CD8-positive, alpha-beta memory T cell (primary cell): ENCODE measurements around the gene HIF3A. TPM values are rescaled to one million over a fixed set of nuclear protein-coding genes. Genes with fewer than 3 reads are reported as not detected.
"Not testable (repeated sequence)": the region's sequence is repeated elsewhere in the genome, so short reads cannot be mapped to it uniquely, and the experiment has no call there.

Experiments
- CTCF ChIA-PET: fragments of 350-600 bp; sonication (Branson Sonifier 250); formaldehyde crosslinking; loops from one replicate; lab custom pipeline; 2021; ENCODE audit warnings: antibody characterized with exemption; lab: Charles Lee
- POLR2A ChIA-PET: fragments of 350-600 bp; sonication (Branson Sonifier 250); formaldehyde crosslinking; loops from one replicate; lab custom pipeline; 2021; ENCODE audit warnings: antibody characterized with exemption; lab: Charles Lee
- DNase-seq, 5 donors: peaks; one replicate each; pipeline versions ENCODE4 v3.0.0 to v3.0.0-alpha.2; 2020 to 2022; ENCODE audit warnings: mixed read lengths in 1 of 5
- H3K27ac ChIP-seq: one replicate; pipeline ENCODE4 v1.7.0; 2013; ENCODE audit warnings: low read depth, mild to moderate bottlenecking, low read length, moderate library complexity
- H3K27me3 ChIP-seq: 2 replicates; pipeline ENCODE4 v1.7.0; 2013; ENCODE audit warnings: low read length, mild to moderate bottlenecking; ENCODE audit not compliant: insufficient read depth, poor library complexity, severe bottlenecking
- H3K36me3 ChIP-seq: 2 replicates; pipeline ENCODE4 v1.7.0; 2013; ENCODE audit warnings: mild to moderate bottlenecking, low read length, moderate library complexity; ENCODE audit not compliant: insufficient read depth
- H3K4me1 ChIP-seq: 2 replicates; pipeline ENCODE4 v1.7.0; 2013; ENCODE audit warnings: mild to moderate bottlenecking, low read length, moderate library complexity; ENCODE audit not compliant: insufficient read depth
- H3K4me3 ChIP-seq: 2 replicates; pipeline ENCODE4 v1.7.0; 2013; ENCODE audit warnings: mild to moderate bottlenecking, low read length
- H3K9me3 ChIP-seq: 2 replicates; pipeline ENCODE4 v1.7.0; 2013; ENCODE audit warnings: mild to moderate bottlenecking, low read length
- H3K27ac Mint-ChIP-seq, 8 donors: one replicate each; pipeline ENCODE4 v1.8.0; 2020 to 2021; ENCODE audit warnings: mixed read lengths in 8 of 8, mild to moderate bottlenecking in 6 of 8, inconsistent platforms in 3 of 8, moderate library complexity in 3 of 8
- H3K27me3 Mint-ChIP-seq, 2 donors: one replicate each; pipeline ENCODE4 v1.8.0; 2020 to 2021; ENCODE audit warnings: mixed read lengths in 2 of 2, mild to moderate bottlenecking in 1 of 2, moderate library complexity in 1 of 2
- H3K36me3 Mint-ChIP-seq, 3 donors: one replicate each; pipeline ENCODE4 v1.8.0; 2020 to 2021; ENCODE audit warnings: mixed read lengths in 3 of 3, inconsistent platforms in 1 of 3, mild to moderate bottlenecking in 1 of 3
- H3K4me1 Mint-ChIP-seq, 3 donors: one replicate each; pipeline ENCODE4 v1.8.0; 2020 to 2021; ENCODE audit warnings: mixed read lengths in 3 of 3, inconsistent platforms in 1 of 3, mild to moderate bottlenecking in 1 of 3
- H3K4me3 Mint-ChIP-seq, 7 donors: one replicate each; pipeline ENCODE4 v1.8.0; 2020 to 2021; ENCODE audit warnings: mixed read lengths in 7 of 7, mild to moderate bottlenecking in 6 of 7, moderate library complexity in 4 of 7, inconsistent platforms in 2 of 7
- H3K9me3 Mint-ChIP-seq, 5 donors: one replicate each; pipeline ENCODE4 v1.8.0; 2020 to 2022; ENCODE audit warnings: mixed read lengths in 5 of 5, mild to moderate bottlenecking in 3 of 5, moderate library complexity in 2 of 5, inconsistent platforms in 1 of 5
- polyA plus RNA-seq: library from polyadenylated mRNA; unstranded; fragments of 300-500 nt; fragmentation: Illumina TruSeq; gene quantifications from one replicate; pipeline ENCODE4 v1.2.3, GENCODE V29; 2021
- total RNA-seq, 2 experiments: library from RNA; stranded (reverse); gene quantifications; one replicate each; pipeline ENCODE4 v1.2.3, GENCODE V29; 2021

HIF3A gene
- total RNA-seq: not detected
- not detected for polyA plus RNA-seq

GRCh38 chr19:46296722-46297461 is at the start of gene HIF3A:
TSS of gene HIF3A (plus strand) at chr19:46297042. CDS start at chr19:46297077, 35 bp downstream.
- no peak for DNase-seq
- POLR2A ChIA-PET: no interaction called here
- H3K27ac ChIP-seq: no peak within 1 kb of the TSS
- peaks cover 0 to 2% (median 0%) of the 10 kb centered on the region in 5 donors for H3K9me3 Mint-ChIP-seq
- H3K27me3 Mint-ChIP-seq: peaks cover 28 to 37% of the 10 kb centered on the region in 2 donors
- H3K9me3 ChIP-seq: no peaks in the 10 kb centered on the region
- H3K4me1 ChIP-seq: no peaks in the 10 kb centered on the region
- no peaks in the 10 kb centered on the region for H3K36me3 ChIP-seq
- CTCF ChIA-PET: interaction anchor here (1.0 kb wide), 1 partner anchor 9 kb away, joined by 3 read pairs; no protein-coding TSS in a partner anchor
- no peak within 1 kb of the TSS for H3K4me3 ChIP-seq
- no peaks in the 10 kb centered on the region for H3K4me1 Mint-ChIP-seq
- H3K27me3 ChIP-seq: peaks cover 24% of the 10 kb centered on the region
- H3K36me3 Mint-ChIP-seq: peaks cover 0 to 5% (median 0%) of the 10 kb centered on the region in 3 donors
- H3K4me3 Mint-ChIP-seq: no peak within 1 kb of the TSS
- peak within 1 kb of the TSS in 1 of 8 donors; percentile 43 for H3K27ac Mint-ChIP-seq

GRCh38 chr19:46250076-46250735 is 46.6 kb upstream of the HIF3A start:
- no peaks in the 10 kb centered on the region for H3K27me3 ChIP-seq
- ChIA-PET CTCF (no interaction called here), POLR2A (no interaction called here)
- H3K27ac ChIP-seq: no peak overlapping the region
- no peaks in the 10 kb centered on the region for H3K9me3 ChIP-seq
- DNase-seq: no peak
- Mint-ChIP-seq H3K27me3 (peaks cover 28 to 53% of the 10 kb centered on the region in 2 donors), H3K36me3 (no peaks in the 10 kb centered on the region), H3K9me3 (peaks cover 0 to 2% (median 0%) of the 10 kb centered on the region in 5 donors), H3K4me3 (no peak overlapping the region), H3K27ac (no peak overlapping the region), H3K4me1 (no peaks in the 10 kb centered on the region)
- no peak overlapping the region for H3K4me3 ChIP-seq
- no peaks in the 10 kb centered on the region for H3K4me1 ChIP-seq
- H3K36me3 ChIP-seq: no peaks in the 10 kb centered on the region

- H3K4me1 Mint-ChIP-seq: no peaks in the 10 kb centered on the region
- Histone ChIP-seq H3K4me3 (no peak overlapping the region), H3K4me1 (no peaks in the 10 kb centered on the region), H3K9me3 (no peaks in the 10 kb centered on the region), H3K27me3 (no peaks in the 10 kb centered on the region), H3K27ac (no peak overlapping the region), H3K36me3 (no peaks in the 10 kb centered on the region)
- no peak overlapping the region for H3K27ac Mint-ChIP-seq
- H3K27me3 Mint-ChIP-seq: peaks cover 26 to 45% of the 10 kb centered on the region in 2 donors
- peaks cover 0 to 3% (median 0%) of the 10 kb centered on the region in 5 donors for H3K9me3 Mint-ChIP-seq
- no peaks in the 10 kb centered on the region for H3K36me3 Mint-ChIP-seq
- POLR2A ChIA-PET: interaction anchor here (0.7 kb wide), 1 partner anchor 11 kb away, joined by 4 read pairs; no protein-coding TSS in a partner anchor
- CTCF ChIA-PET: no interaction called here
- no peak for DNase-seq
- no peak overlapping the region for H3K4me3 Mint-ChIP-seq
Observed at GRCh38 chr19:46251416-46251815, 45.4 kb upstream of the HIF3A start.

GRCh38 chr19:46254776-46255175 is 42.1 kb upstream of the HIF3A start:
- no peaks in the 10 kb centered on the region for H3K36me3 ChIP-seq
- H3K27ac ChIP-seq: no peak overlapping the region
- H3K9me3 Mint-ChIP-seq: peaks cover 0 to 3% (median 0%) of the 10 kb centered on the region in 5 donors
- no peak overlapping the region for H3K27ac Mint-ChIP-seq
- no peaks in the 10 kb centered on the region for H3K27me3 ChIP-seq
- no peaks in the 10 kb centered on the region for H3K9me3 ChIP-seq
- ChIA-PET POLR2A (no interaction called here), CTCF (interaction anchor here (0.8 kb wide), 1 partner anchor 203 kb away, joined by 3 read pairs; no protein-coding TSS in a partner anchor)
- no peaks in the 10 kb centered on the region for H3K36me3 Mint-ChIP-seq
- no peak overlapping the region for H3K4me3 ChIP-seq
- H3K4me1 ChIP-seq: no peaks in the 10 kb centered on the region
- H3K4me1 Mint-ChIP-seq: no peaks in the 10 kb centered on the region
- no peak for DNase-seq
- H3K4me3 Mint-ChIP-seq: no peak overlapping the region
- peaks cover 21 to 33% of the 10 kb centered on the region in 2 donors for H3K27me3 Mint-ChIP-seq

GRCh38 chr19:46256855-46257254 is 40.0 kb upstream of the HIF3A start:
- Mint-ChIP-seq H3K27ac (no peak overlapping the region), H3K27me3 (peaks cover 27 to 30% of the 10 kb centered on the region in 2 donors), H3K4me1 (no peaks in the 10 kb centered on the region), H3K4me3 (no peak overlapping the region), H3K9me3 (peaks cover 0 to 3% (median 0%) of the 10 kb centered on the region in 5 donors), H3K36me3 (no peaks in the 10 kb centered on the region)
- no peak overlapping the region for H3K4me3 ChIP-seq
- no peaks in the 10 kb centered on the region for H3K27me3 ChIP-seq
- H3K9me3 ChIP-seq: no peaks in the 10 kb centered on the region
- no peak for DNase-seq
- no peaks in the 10 kb centered on the region for H3K4me1 ChIP-seq
- no peak overlapping the region for H3K27ac ChIP-seq
- POLR2A ChIA-PET: no interaction called here
- H3K36me3 ChIP-seq: no peaks in the 10 kb centered on the region
- CTCF ChIA-PET: no interaction called here

GRCh38 chr19:46261501-46261900 is 35.3 kb upstream of the HIF3A start:
- H3K4me3 Mint-ChIP-seq, H3K9me3 Mint-ChIP-seq, H3K36me3 Mint-ChIP-seq, H3K27ac Mint-ChIP-seq, H3K4me3 ChIP-seq, H3K9me3 ChIP-seq, H3K27ac ChIP-seq, H3K27me3 ChIP-seq, POLR2A ChIA-PET, H3K36me3 ChIP-seq, DNase-seq: not testable (repeated sequence)
- CTCF ChIA-PET: interaction anchor here (8.3 kb wide), 1 partner anchor 234 kb away, joined by 93 read pairs; no protein-coding TSS in a partner anchor
- peaks cover 14 to 25% (median 15%) of the 10 kb centered on the region in 3 donors for H3K4me1 Mint-ChIP-seq
- peaks cover 16% of the 10 kb centered on the region for H3K4me1 ChIP-seq
- H3K27me3 Mint-ChIP-seq: peaks cover 20 to 21% of the 10 kb centered on the region in 2 donors

GRCh38 chr19:46262684-46263296 is 34.1 kb upstream of the HIF3A start:
- H3K27ac ChIP-seq, H3K4me3 ChIP-seq, H3K36me3 ChIP-seq, H3K9me3 Mint-ChIP-seq, H3K36me3 Mint-ChIP-seq, H3K9me3 ChIP-seq, H3K27me3 ChIP-seq: not testable (repeated sequence)
- DNase-seq: peak; percentile 36 to 80 (median 48)
- Mint-ChIP-seq H3K27ac (peak overlapping the region; percentile 51 to 93 (median 86)), H3K4me3 (peak overlapping the region; percentile 9 to 76 (median 54)), H3K27me3 (peaks cover 19 to 33% of the 10 kb centered on the region in 2 donors), H3K4me1 (peaks cover 14 to 25% (median 15%) of the 10 kb centered on the region in 3 donors)
- ChIA-PET CTCF (interaction anchor here (8.3 kb wide), 1 partner anchor 235 kb away, joined by 93 read pairs; no protein-coding TSS in a partner anchor), POLR2A (interaction anchor here (0.5 to 0.6 kb wide), 2 partner anchors 11 to 1312 kb away, joined by 3 to 4 read pairs; no protein-coding TSS in a partner anchor)
- peaks cover 16% of the 10 kb centered on the region for H3K4me1 ChIP-seq
